Measurements from ENCODE around the gene ELP4. TPM values are rescaled to one million over a fixed set of nuclear protein-coding genes. Genes with fewer than 3 reads are reported as not detected.

The ELP4 gene
- total and polyA plus RNA-seq, 2 experiments from 2014 or later = 28.2 to 38.3 TPM

- no peak overlapping the region for H3K4me3 ChIP-seq
- no peaks in the 10 kb centered on the region for H3K4me1 ChIP-seq (ENCODE audit: insufficient read depth)
- no peak overlapping the region for H3K27ac ChIP-seq (ENCODE audit: low read depth)
- no peaks in the 10 kb centered on the region for H3K27me3 ChIP-seq (ENCODE audit: insufficient read depth)
- H2AFZ ChIP-seq = no peak overlapping the region
- TF ChIP-seq, protein P1, sequence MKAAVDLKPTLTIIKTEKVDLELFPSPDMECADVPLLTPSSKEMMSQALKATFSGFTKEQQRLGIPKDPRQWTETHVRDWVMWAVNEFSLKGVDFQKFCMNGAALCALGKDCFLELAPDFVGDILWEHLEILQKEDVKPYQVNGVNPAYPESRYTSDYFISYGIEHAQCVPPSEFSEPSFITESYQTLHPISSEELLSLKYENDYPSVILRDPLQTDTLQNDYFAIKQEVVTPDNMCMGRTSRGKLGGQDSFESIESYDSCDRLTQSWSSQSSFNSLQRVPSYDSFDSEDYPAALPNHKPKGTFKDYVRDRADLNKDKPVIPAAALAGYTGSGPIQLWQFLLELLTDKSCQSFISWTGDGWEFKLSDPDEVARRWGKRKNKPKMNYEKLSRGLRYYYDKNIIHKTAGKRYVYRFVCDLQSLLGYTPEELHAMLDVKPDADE (IDR thresholded peaks at IDR 0.05) = no peak
- no peak for TF ChIP-seq REST (IDR thresholded peaks at IDR 0.05; ENCODE audit: unreplicated experiment)
- no peak for TF ChIP-seq ZNF331 (CRISPR knock-in tag; IDR thresholded peaks at IDR 0.05; ENCODE audit: low read depth)
- no peak for TF ChIP-seq JUNB (IDR thresholded peaks at IDR 0.05; ENCODE audit: unreplicated experiment)
- no peak for TF ChIP-seq CREB1 (CRISPR knock-in tag; IDR thresholded peaks at IDR 0.05; ENCODE audit: low read depth)
- TF ChIP-seq ZNF114 (CRISPR knock-in tag; IDR thresholded peaks at IDR 0.05) = no peak
- TF ChIP-seq NANOG (IDR thresholded peaks at IDR 0.05; ENCODE audit: borderline replicate concordance) = no peak
- TF ChIP-seq ZNF462 (CRISPR knock-in tag; IDR thresholded peaks at IDR 0.05) = no peak
- TF ChIP-seq EZH2 (IDR thresholded peaks at IDR 0.05; ENCODE audit: low read depth, unreplicated experiment) = no peak
- no peak for TF ChIP-seq CTCF (conservative IDR thresholded peaks at IDR 0.05; ENCODE audit: low read depth in 2 of 2)
- TF ChIP-seq POLR2AphosphoS5 (IDR thresholded peaks at IDR 0.05; ENCODE audit: low read depth) = no peak
- no peaks in the 10 kb centered on the region for H3K4me1 Mint-ChIP-seq
- H4K20me1 ChIP-seq (replicated peaks; ENCODE audit: insufficient read depth) = no peaks in the 10 kb centered on the region
- H3K36me3 ChIP-seq (ENCODE audit: insufficient read depth) = no peaks in the 10 kb centered on the region
- no peaks in the 10 kb centered on the region for H3K9me3 Mint-ChIP-seq
- no peak overlapping the region for H3K27ac Mint-ChIP-seq
- H3K27me3 Mint-ChIP-seq (ENCODE audit: insufficient read depth, low read depth, poor library complexity) = no peaks in the 10 kb centered on the region
- no peak for ATAC-seq
- DNase-seq (ENCODE audit: low spot score) = no peak
- no peaks in the 10 kb centered on the region for H3K9me2 ChIP-seq (ENCODE audit: insufficient read depth)
- no peak overlapping the region for H3K4me2 ChIP-seq
- no peaks in the 10 kb centered on the region for H3F3A ChIP-seq (replicated peaks; ENCODE audit: low read depth)
- no peak overlapping the region for H3K4me3 Mint-ChIP-seq
- H3K36me3 Mint-ChIP-seq (ENCODE audit: low read depth) = no peaks in the 10 kb centered on the region
- H3K79me2 ChIP-seq (replicated peaks; ENCODE audit: insufficient read depth) = no peaks in the 10 kb centered on the region
Observed at GRCh38 chr11:31702966-31703365, 193.4 kb downstream of the ELP4 start.
